SK-N-SH treated with all-trans-retinoic acid at 6 μM for 48 hours (cell line): ENCODE measurements around the gene NRARP.

Experiments used
- ATAC-seq: fragments of 200-7000 bp; cut with Tn5 transposase; 3 replicates; pipeline ENCODE4 v1.9.1; 2020; ENCODE audit warnings: mild to moderate bottlenecking, moderate library complexity
- CSDC2 ChIP-seq: fragments of 250-450 bp; sonication (Bioruptor Pico); IDR thresholded peaks from 2 replicates; pipeline ENCODE4 v1.5.0; 2020; ENCODE audit warnings: mild to moderate bottlenecking, moderate library complexity
- GLIS3 ChIP-seq: fragments of 250-450 bp; sonication (Bioruptor Pico); IDR thresholded peaks from 2 replicates; pipeline ENCODE4 v1.5.0; 2020; ENCODE audit warnings: mild to moderate bottlenecking, moderate library complexity
- OSR1 ChIP-seq: fragments of 250-450 bp; sonication (Bioruptor Pico); IDR thresholded peaks from 2 replicates; pipeline ENCODE4 v1.8.0; 2022; ENCODE audit warnings: moderate library complexity, mild to moderate bottlenecking, inconsistent platforms
- PPARA ChIP-seq: fragments of 250-450 bp; sonication (Bioruptor Pico); IDR thresholded peaks from 2 replicates; pipeline ENCODE4 v1.5.0; 2020; ENCODE audit warnings: mild to moderate bottlenecking, borderline replicate concordance
- SNAI2 ChIP-seq: fragments of 250-450 bp; sonication (Bioruptor Pico); IDR thresholded peaks from 2 replicates; pipeline ENCODE4 v1.5.0; 2020; ENCODE audit warnings: mild to moderate bottlenecking, moderate library complexity
- TCF4 ChIP-seq: fragments of 250-450 bp; sonication (Bioruptor Pico); IDR thresholded peaks from 2 replicates; pipeline ENCODE4 v1.8.0; 2021; ENCODE audit warnings: mild to moderate bottlenecking, moderate library complexity, borderline replicate concordance
- TOX ChIP-seq: fragments of 250-450 bp; sonication (Bioruptor Pico); IDR thresholded peaks from 2 replicates; pipeline ENCODE4 v1.8.0; 2021; ENCODE audit warnings: mild to moderate bottlenecking, moderate library complexity, borderline replicate concordance
- ZFP3 ChIP-seq: fragments of 250-450 bp; sonication (Bioruptor Pico); IDR thresholded peaks from 2 replicates; pipeline ENCODE4 v1.5.0; 2020; ENCODE audit warnings: mild to moderate bottlenecking, moderate library complexity
- ZFP30 ChIP-seq: fragments of 450-650 bp; formaldehyde crosslinking; IDR thresholded peaks from 2 replicates; pipeline ENCODE4 v1.5.0; 2022; ENCODE audit warnings: mild to moderate bottlenecking, moderate library complexity
- ZNF565 ChIP-seq: fragments of 450-650 bp; formaldehyde crosslinking; conservative IDR thresholded peaks from 2 replicates; pipeline ENCODE4 v1.5.0; 2020; ENCODE audit warnings: low read depth, mild to moderate bottlenecking, moderate library complexity
- ZNF70 ChIP-seq: fragments of 450-650 bp; formaldehyde crosslinking; IDR thresholded peaks from 2 replicates; pipeline ENCODE4 v1.5.0; 2020; ENCODE audit warnings: mild to moderate bottlenecking, moderate library complexity
- ZNF8 ChIP-seq: fragments of 450-650 bp; formaldehyde crosslinking; IDR thresholded peaks from 2 replicates; pipeline ENCODE4 v1.5.0; 2020; ENCODE audit warnings: mild to moderate bottlenecking, moderate library complexity
- TF ChIP-seq, protein P1 (sequence below): fragments of 250-450 bp; sonication (Bioruptor Pico); IDR thresholded peaks from 2 replicates; pipeline ENCODE4 v1.8.0; 2021; ENCODE audit warnings: low read depth, mild to moderate bottlenecking, moderate library complexity, borderline replicate concordance
- TF ChIP-seq, protein P2 (sequence below): fragments of 250-450 bp; sonication (Bioruptor Pico); IDR thresholded peaks from 2 replicates; pipeline ENCODE4 v1.5.1; 2020; ENCODE audit warnings: low read depth, mild to moderate bottlenecking, moderate library complexity
- TF ChIP-seq, protein P3 (sequence below): fragments of 250-450 bp; sonication (Bioruptor Pico); IDR thresholded peaks from 2 replicates; pipeline ENCODE4 v1.8.0; 2020; ENCODE audit warnings: mild to moderate bottlenecking, moderate library complexity, borderline replicate concordance
- TF ChIP-seq, protein P4 (sequence below): fragments of 250-450 bp; sonication (Bioruptor Pico); IDR thresholded peaks from 2 replicates; pipeline ENCODE4 v1.5.1; 2021; ENCODE audit warnings: mild to moderate bottlenecking, moderate library complexity

The NRARP gene

DNA sequence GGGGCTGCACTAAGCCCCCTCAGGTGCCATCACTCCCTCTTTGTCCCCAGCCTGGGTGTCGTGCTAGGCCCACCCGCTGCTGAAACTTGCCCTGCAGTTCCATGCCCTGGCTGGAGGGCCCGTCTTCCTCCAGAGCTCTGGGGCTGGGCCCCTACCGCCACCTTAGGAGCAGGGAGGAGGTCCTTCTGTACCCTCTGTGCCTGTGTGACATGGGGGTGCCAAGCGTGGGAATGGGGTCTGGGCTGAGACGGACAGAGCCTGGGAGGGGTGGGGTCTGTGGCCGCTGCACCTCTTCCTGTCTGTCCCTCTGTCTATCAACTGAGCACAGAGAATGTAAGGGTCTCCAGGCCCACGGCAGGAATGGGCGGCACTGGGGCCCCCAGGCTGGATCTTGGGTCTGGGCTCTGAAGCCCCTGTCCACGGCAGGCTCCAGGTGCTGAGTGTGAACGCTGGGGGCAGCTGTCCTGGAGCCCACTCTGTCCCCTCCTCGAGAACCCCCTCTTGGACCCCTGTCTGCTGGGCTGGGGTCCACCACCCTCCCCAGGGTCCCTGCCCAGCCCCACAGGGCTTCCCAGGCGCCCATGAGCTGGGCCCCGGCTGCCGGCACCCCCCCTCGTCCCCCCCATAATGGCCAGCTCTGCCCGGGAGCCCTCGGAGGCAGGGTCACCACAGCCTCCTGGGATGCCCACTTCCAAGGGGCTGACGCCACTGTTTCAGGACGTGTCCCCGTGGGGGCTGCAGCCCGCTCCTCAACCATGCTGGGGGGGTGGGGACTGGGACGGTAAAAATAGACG is 15.8 kb upstream of the NRARP start:
- TF ChIP-seq ZNF70: no peak
- TF ChIP-seq PPARA (CRISPR knock-in tag): no peak
- TF ChIP-seq TCF4 (CRISPR knock-in tag): no peak
- TF ChIP-seq ZNF565 (CRISPR knock-in tag): no peak
- no peak for ATAC-seq

DNA sequence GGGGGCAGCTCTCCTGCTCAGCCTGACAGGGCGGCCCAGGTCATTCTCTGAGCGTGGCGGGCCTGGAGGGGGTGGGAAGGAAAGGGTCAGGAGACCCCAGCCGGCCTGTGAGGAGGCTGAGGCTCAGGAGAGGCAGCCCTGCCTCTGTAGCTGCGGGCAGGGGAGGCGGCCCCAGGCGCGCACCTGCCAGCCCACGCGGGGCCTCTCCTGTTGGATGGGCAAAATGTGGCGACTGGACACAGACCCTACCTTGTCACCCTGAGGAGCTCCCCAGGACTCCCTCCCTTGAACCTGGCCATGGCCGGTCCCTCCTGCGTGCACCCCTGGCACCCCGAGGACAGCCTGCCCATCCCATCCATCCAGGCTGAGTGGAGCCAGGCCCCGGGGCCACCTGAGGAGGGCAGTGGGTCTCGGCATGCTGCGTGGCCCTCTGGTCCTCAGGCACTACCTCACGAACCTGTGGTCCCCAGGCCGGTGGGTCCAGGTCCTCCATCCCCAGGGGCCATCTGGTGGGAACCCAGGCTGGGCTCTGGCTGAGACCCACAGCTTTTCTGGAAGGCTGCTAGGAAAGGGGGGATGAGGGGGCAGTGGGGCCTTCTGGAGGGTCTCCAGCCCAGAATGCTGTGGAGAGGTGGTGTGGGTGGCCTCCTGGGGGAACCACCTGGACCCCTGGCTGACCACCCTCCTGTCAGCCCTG is 15.1 kb upstream of the NRARP start:
- TF ChIP-seq, protein P1, sequence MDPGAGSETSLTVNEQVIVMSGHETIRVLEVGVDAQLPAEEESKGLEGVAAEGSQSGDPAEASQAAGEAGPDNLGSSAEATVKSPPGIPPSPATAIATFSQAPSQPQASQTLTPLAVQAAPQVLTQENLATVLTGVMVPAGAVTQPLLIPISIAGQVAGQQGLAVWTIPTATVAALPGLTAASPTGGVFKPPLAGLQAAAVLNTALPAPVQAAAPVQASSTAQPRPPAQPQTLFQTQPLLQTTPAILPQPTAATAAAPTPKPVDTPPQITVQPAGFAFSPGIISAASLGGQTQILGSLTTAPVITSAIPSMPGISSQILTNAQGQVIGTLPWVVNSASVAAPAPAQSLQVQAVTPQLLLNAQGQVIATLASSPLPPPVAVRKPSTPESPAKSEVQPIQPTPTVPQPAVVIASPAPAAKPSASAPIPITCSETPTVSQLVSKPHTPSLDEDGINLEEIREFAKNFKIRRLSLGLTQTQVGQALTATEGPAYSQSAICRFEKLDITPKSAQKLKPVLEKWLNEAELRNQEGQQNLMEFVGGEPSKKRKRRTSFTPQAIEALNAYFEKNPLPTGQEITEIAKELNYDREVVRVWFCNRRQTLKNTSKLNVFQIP (CRISPR knock-in tag): no peak
- TF ChIP-seq OSR1 (CRISPR knock-in tag) (no peak), ZNF8 (CRISPR knock-in tag) (no peak)
- TF ChIP-seq, all 23 proteins: peak for 0
- no peak for ATAC-seq

DNA sequence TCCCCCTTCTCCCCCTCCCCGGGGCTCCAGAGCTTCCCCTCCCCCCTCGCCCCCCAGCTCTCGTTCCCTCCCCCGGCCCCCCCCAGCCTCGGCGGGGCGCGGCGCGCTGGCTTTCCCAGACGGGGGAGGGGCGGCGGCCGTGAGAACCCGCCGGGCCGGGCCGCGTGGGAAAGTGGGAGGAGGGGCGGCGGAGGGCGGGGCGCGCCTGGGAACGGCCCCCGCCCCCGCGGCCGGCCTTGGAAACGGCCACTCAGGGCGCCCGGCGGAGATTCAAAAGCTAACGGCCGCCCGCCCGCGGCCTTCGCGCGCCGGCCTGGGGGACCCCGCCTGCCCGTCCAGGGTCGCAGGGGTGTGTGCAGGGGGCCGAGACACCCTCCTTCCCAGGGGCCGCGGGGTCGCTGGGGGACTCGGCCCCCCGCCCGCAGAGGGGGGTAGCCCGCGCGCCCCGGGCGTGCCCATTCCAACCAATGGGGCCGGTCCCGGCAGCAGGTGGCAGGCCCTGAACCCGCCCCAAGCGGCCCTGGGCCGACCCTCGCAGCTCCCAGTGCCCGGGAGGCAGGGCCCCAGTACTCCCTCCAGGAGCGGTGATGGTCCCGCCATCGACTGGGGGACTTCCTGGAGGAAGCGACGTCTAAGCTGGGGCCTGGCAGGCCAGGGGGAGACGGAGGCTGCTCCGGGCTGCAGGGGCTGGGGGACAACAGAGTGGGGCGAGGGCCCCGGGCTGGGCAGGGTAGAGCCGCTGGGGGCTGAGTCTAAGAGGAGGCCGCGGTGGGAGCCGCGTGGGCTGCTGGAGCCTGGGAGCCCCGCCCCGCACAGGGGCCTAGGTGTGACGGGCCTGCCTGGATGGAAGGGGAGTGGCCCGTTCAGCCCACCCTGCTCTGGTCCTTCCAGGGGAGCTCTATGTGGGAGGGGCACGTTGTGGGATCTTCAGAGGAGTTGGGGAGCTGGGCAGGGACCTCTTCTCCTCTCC is 14.2 kb upstream of the NRARP start:
- no peak for ATAC-seq
- TF ChIP-seq SNAI2 (CRISPR knock-in tag) (no peak), GLIS3 (CRISPR knock-in tag) (no peak), TCF4 (CRISPR knock-in tag) (no peak)

DNA sequence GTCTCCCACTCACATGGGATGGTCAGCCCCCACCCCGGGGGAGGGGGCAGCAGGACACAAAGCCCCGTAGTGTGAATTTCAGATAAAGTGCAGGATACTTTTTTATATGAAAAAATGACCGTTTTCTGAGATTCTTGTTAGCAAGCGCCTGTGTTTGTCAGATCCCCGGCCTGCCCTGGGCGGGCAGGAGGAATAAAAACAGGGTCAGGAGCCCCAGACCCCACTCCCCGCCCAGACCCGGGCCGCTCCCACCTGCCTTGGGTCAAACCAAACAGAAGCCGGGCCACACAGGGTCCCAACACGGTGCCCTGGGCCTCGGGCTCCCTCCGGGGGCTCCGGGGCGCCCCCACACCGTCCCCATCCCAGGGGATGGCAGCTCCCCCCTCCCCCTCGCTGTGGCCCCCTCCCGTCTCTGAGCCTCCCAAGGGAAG is 13.5 kb upstream of the NRARP start:
- TF ChIP-seq GLIS3 (CRISPR knock-in tag) (no peak), CSDC2 (CRISPR knock-in tag) (no peak), ZNF565 (CRISPR knock-in tag) (no peak), TCF4 (CRISPR knock-in tag) (no peak)
- TF ChIP-seq, protein P2, sequence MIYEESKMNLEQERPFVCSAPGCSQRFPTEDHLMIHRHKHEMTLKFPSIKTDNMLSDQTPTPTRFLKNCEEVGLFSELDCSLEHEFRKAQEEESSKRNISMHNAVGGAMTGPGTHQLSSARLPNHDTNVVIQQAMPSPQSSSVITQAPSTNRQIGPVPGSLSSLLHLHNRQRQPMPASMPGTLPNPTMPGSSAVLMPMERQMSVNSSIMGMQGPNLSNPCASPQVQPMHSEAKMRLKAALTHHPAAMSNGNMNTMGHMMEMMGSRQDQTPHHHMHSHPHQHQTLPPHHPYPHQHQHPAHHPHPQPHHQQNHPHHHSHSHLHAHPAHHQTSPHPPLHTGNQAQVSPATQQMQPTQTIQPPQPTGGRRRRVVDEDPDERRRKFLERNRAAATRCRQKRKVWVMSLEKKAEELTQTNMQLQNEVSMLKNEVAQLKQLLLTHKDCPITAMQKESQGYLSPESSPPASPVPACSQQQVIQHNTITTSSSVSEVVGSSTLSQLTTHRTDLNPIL (CRISPR knock-in tag): no peak

DNA sequence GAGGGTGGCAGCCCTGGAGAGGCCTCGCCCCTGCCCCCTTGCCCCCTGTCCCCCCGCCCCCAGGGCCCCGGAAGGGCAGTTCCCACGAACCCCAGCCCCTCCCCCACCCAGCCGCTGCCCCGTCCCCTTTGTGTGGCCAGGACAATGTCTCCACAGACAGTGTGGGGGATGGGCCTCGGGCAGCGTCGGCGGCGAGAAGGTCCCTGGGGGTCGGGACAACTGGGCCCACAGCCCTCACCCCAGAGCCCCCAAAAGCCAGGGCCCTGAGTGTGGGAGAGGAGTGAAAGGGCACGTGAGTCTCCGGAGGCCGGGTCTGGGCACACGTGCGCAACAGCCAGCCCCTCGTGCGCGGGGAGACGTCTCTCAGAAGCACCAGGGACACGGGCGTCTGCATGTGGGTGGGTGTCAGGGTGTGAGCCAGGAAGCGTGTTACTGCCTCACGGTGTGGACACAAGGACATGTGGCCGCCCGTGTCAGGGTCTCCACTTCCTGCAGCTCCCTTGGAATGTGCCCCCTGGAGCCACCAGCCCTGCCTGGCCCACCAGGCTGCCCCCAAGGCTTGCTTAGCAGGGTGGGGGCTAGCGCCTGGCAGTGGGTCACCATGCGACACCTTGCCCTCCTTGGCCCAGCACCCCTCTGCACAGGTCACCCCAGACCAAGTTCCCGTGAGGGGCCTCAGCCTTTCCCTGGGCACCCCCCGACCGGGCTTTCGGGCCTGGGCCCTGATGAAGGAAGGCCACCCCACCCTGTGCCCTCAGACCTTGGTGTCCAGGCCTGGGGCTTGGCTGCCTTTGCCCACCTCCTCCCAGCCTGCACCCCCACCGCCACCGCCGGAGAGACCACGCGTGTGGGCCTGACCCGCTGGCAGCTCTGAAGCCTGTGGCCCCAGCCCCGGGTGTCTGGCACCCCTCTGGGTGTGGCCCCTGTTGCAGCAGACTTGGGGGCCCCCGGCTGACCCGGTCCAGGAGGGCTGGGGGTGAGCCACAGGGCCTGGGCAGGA is 12.8 kb upstream of the NRARP start:
- no peak for ATAC-seq
- TF ChIP-seq TOX: no peak
- TF ChIP-seq, protein P3, sequence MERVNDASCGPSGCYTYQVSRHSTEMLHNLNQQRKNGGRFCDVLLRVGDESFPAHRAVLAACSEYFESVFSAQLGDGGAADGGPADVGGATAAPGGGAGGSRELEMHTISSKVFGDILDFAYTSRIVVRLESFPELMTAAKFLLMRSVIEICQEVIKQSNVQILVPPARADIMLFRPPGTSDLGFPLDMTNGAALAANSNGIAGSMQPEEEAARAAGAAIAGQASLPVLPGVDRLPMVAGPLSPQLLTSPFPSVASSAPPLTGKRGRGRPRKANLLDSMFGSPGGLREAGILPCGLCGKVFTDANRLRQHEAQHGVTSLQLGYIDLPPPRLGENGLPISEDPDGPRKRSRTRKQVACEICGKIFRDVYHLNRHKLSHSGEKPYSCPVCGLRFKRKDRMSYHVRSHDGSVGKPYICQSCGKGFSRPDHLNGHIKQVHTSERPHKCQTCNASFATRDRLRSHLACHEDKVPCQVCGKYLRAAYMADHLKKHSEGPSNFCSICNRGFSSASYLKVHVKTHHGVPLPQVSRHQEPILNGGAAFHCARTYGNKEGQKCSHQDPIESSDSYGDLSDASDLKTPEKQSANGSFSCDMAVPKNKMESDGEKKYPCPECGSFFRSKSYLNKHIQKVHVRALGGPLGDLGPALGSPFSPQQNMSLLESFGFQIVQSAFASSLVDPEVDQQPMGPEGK (CRISPR knock-in tag): no peak

More for the DNA sequence above, 13.5 kb upstream of the NRARP start:
- no peak for ATAC-seq

DNA sequence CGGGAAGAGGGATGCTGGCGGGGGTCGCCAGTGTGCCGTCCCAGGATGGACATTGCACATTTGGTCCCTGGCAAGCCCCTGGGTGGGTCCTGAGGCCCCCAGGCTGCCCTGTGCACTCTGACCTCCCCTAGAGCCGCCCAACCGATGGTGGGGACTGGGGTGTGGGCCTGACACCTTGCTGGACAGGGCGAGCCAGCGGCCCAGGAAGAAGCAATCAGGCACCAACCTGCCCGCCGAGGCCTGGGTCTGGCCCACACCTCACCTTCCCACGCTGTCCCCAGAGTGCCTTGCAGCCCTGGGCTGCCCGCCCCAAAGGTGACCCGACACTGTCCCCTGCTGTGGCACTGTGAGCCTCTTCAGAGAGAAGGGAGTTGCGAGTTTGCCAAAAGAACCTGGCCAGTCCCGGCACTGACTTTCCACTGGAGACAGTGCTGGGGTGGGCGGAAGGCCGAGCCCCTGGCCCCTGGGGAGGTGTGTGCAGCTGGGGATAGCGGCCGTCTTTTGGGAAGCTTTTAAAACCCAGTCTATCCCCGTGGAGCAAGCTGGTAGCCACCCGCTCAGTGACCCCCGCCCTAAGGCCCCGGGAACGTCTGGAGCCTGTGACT is 12.0 kb upstream of the NRARP start:
- no peak for ATAC-seq
- no peak for TF ChIP-seq ZFP3 (CRISPR knock-in tag)
- no peak for TF ChIP-seq OSR1 (CRISPR knock-in tag)
- TF ChIP-seq TCF4 (CRISPR knock-in tag): no peak
- no peak for TF ChIP-seq ZNF565 (CRISPR knock-in tag)
- TF ChIP-seq PPARA (CRISPR knock-in tag): no peak
- TF ChIP-seq, protein P4, sequence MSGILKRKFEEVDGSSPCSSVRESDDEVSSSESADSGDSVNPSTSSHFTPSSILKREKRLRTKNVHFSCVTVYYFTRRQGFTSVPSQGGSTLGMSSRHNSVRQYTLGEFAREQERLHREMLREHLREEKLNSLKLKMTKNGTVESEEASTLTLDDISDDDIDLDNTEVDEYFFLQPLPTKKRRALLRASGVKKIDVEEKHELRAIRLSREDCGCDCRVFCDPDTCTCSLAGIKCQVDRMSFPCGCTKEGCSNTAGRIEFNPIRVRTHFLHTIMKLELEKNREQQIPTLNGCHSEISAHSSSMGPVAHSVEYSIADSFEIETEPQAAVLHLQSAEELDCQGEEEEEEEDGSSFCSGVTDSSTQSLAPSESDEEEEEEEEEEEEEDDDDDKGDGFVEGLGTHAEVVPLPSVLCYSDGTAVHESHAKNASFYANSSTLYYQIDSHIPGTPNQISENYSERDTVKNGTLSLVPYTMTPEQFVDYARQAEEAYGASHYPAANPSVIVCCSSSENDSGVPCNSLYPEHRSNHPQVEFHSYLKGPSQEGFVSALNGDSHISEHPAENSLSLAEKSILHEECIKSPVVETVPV: no peak
- no peak for TF ChIP-seq ZFP30 (CRISPR knock-in tag)
- TF ChIP-seq, all 23 proteins: peak for 0
